ENCODE results near the gene RASSF5.

- TF ChIP-seq, protein P1, sequence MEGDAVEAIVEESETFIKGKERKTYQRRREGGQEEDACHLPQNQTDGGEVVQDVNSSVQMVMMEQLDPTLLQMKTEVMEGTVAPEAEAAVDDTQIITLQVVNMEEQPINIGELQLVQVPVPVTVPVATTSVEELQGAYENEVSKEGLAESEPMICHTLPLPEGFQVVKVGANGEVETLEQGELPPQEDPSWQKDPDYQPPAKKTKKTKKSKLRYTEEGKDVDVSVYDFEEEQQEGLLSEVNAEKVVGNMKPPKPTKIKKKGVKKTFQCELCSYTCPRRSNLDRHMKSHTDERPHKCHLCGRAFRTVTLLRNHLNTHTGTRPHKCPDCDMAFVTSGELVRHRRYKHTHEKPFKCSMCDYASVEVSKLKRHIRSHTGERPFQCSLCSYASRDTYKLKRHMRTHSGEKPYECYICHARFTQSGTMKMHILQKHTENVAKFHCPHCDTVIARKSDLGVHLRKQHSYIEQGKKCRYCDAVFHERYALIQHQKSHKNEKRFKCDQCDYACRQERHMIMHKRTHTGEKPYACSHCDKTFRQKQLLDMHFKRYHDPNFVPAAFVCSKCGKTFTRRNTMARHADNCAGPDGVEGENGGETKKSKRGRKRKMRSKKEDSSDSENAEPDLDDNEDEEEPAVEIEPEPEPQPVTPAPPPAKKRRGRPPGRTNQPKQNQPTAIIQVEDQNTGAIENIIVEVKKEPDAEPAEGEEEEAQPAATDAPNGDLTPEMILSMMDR (IDR thresholded peaks at IDR 0.05): no peak
- no peak for TF ChIP-seq ZNF423 (CRISPR knock-in tag; IDR thresholded peaks at IDR 0.05)
- TF ChIP-seq, protein P2, sequence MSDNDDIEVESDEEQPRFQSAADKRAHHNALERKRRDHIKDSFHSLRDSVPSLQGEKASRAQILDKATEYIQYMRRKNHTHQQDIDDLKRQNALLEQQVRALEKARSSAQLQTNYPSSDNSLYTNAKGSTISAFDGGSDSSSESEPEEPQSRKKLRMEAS (CRISPR knock-in tag; IDR thresholded peaks at IDR 0.05): no peak
- TF ChIP-seq JUN (CRISPR knock-in tag; IDR thresholded peaks at IDR 0.05): no peak
- TF ChIP-seq SMAD4 (CRISPR knock-in tag; IDR thresholded peaks at IDR 0.05): no peak
- TF ChIP-seq ZBTB21 (CRISPR knock-in tag; IDR thresholded peaks at IDR 0.05; ENCODE audit: borderline replicate concordance): no peak
- TF ChIP-seq E2F4 (CRISPR knock-in tag; IDR thresholded peaks at IDR 0.05; ENCODE audit: borderline replicate concordance, low read depth): no peak
- no peak for TF ChIP-seq ZNF121 (CRISPR knock-in tag; IDR thresholded peaks at IDR 0.05)
- no peak for TF ChIP-seq GTF2I (CRISPR knock-in tag; conservative IDR thresholded peaks at IDR 0.05)
These were observed 39.8 kb downstream of the RASSF5 start for GRCh38 chr1:206547104-206547503.

Measured in WTC11 (cell line).